Effector memory CD4-positive, alpha-beta T cell (primary cell): ENCODE results near the gene PARD3B.
"Not testable (repeated sequence)": the region's sequence is repeated elsewhere in the genome, so short reads cannot be mapped to it uniquely, and the experiment has no call there.

Experiments
- DNase-seq, 3 donors: peaks; one replicate each; pipeline ENCODE4 v3.0.0-alpha.2; 2020
- H3K27ac ChIP-seq: 2 replicates; pipeline ENCODE4 v1.7.0; 2013; ENCODE audit warnings: mild to moderate bottlenecking, low read length, moderate library complexity; ENCODE audit not compliant: insufficient read depth, poor library complexity, severe bottlenecking
- H3K27me3 ChIP-seq: replicated peaks from 2 replicates; pipeline ENCODE4 v1.7.0; 2013; ENCODE audit warnings: mild to moderate bottlenecking, low read length; ENCODE audit not compliant: insufficient read depth, control insufficient read depth, poor library complexity, severe bottlenecking
- H3K36me3 ChIP-seq: 2 replicates; pipeline ENCODE4 v1.7.0; 2013; ENCODE audit warnings: mild to moderate bottlenecking, low read length, moderate library complexity; ENCODE audit not compliant: control insufficient read depth, insufficient read depth
- H3K4me1 ChIP-seq: 2 replicates; pipeline ENCODE4 v1.7.0; 2013; ENCODE audit warnings: low read length, mild to moderate bottlenecking; ENCODE audit not compliant: control insufficient read depth, insufficient read depth, poor library complexity, severe bottlenecking
- H3K4me3 ChIP-seq: 2 replicates; pipeline ENCODE4 v1.7.0; 2013; ENCODE audit warnings: low read length, low read depth, mild to moderate bottlenecking; ENCODE audit not compliant: insufficient read depth, poor library complexity, severe bottlenecking
- H3K9me3 ChIP-seq: 2 replicates; pipeline ENCODE4 v1.7.0; 2013; ENCODE audit warnings: mild to moderate bottlenecking, low read length, moderate library complexity; ENCODE audit not compliant: control insufficient read depth

The PARD3B gene

DNA sequence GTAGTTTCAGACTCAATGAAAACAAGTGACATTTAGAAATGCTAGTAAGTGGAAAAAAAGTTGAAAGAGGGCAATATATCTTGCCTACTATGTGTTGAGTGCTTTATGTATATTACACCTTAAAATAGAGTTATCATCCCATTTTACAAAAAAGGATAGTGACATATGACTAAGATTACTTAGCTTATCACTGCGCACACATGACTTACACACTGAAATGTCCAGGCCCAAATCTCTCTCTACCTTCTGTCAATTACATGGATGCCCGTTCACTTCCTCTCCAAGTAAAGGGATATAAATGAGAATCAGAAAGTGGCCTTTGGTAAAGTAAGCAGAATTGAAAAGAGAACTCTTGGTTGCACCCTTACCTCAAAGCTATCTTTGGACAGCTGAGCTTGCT is 3.6 kb upstream of the PARD3B start:
- no peaks in the 10 kb centered on the region for H3K9me3 ChIP-seq
- no peaks in the 10 kb centered on the region for H3K4me1 ChIP-seq
- no peaks in the 10 kb centered on the region for H3K27me3 ChIP-seq
- H3K27ac ChIP-seq = no peak overlapping the region
- H3K36me3 ChIP-seq = no peaks in the 10 kb centered on the region
- H3K4me3 ChIP-seq = no peak overlapping the region
- DNase-seq = no peak

DNA sequence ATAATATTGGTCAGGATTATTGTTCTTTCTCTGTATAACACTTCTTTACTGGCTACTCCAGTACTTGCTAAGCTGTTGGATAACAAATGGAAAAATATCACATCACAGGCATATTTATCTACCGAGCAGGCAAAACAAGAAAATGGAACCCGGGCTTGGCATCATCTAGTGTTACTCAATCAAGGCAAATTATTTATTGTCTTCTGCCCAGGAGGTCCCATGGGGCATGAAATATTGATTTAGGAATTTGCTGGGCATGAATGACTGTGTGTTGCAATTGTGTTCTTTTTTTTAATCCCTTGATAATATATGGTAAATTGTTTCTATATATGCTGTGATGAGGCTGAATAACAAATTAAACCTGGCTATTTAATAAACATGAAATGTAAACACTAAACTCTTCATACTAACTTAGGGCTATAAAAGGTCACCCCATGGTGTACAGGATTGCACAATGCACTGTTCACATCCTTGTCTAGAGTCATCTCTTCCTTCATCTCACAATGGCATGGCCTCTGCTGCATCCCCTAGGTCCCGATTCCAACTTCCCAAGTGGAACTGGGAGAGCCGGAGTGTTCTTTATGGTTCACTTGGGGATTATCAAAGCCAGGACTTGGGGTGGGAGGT is 2.2 kb upstream of the PARD3B start:
- DNase-seq = no peak
- Histone ChIP-seq H3K27me3 (no peaks in the 10 kb centered on the region), H3K4me1 (no peaks in the 10 kb centered on the region), H3K36me3 (no peaks in the 10 kb centered on the region), H3K9me3 (no peaks in the 10 kb centered on the region), H3K27ac (no peak overlapping the region), H3K4me3 (no peak overlapping the region)

DNA sequence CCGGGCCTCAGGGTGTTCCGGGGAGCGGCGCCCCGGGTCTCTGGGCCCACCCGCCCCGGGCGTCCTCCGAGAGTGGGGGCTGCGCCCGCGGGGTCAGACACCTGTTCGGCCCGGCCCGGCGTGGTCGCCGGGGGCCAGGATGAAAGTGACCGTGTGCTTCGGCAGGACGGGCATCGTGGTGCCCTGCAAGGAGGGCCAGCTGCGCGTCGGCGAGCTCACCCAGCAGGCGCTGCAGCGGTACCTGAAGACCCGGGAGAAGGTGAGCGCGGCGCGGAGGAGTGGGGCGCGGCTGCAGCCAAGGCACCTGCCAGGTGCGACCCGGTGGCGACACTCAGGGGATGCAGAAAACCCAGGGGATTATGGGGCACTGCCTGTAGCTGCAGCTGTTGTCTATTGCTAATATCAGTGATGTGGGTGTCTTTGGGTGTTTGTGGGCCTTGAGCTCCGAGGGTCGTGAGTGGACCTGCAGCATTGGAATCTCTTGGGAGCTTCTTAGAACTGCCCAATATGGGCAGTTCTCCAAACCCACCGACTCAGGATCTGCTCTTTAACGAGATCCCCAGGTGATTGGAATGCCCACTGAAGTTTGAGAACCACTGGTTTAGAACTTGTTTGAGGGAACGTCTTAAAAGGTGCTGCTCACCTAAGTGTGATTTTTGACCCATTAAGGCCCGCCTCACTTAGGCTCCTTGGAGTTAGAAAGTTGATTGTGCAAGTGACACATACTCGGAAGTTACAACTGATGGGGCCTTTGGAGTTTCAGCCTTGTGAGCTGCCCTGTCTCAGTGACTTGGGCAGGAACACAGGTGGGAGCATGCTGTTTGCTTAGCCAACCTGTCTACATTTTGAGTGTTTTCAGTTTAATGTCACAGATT is 823 bp downstream of the PARD3B start:
- no peaks in the 10 kb centered on the region for H3K4me1 ChIP-seq
- H3K27me3 ChIP-seq = no peaks in the 10 kb centered on the region
- H3K9me3 ChIP-seq = no peaks in the 10 kb centered on the region
- H3K4me3 ChIP-seq = peak overlapping the region; percentile 56
- no peak for DNase-seq
- no peak overlapping the region for H3K27ac ChIP-seq
- H3K36me3 ChIP-seq = no peaks in the 10 kb centered on the region

DNA sequence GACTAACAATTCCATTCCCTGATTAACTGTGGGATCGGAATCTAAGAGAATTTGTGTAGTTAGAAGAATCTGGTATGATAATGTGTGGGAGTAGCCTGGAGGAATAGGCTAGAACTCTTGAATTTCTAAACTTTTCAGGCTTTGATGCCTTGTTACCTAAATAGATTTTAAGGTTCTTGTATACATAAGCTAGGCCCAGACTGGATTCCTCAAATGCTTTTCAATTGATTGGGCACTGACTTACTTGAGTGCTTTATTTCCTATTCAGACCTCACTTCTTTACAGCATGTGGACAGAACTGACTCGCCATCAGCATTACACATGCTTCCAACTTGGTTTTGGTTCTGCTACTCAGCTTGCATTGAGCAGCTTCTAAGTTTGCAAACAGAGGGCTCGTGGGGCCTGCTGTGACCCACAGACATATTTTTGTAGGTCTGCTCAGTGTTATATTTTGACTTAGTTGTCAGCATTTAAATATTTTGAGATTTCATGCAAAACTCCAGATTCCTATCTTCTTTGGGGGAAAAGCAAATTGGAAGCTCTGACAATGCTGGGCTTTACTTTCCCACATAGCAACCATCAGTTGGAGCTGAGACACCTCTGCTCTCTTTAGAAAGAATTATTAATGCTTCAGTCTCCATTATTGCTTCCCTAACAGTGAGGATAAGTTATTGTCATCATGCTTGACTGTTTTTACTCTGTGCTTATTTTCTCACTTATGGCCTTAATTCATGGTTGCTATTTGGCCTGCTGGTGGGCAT is 5.7 kb downstream of the PARD3B start:
- no peak overlapping the region for H3K4me3 ChIP-seq
- H3K27me3 ChIP-seq = no peaks in the 10 kb centered on the region
- no peak for DNase-seq
- H3K36me3 ChIP-seq = no peaks in the 10 kb centered on the region
- no peaks in the 10 kb centered on the region for H3K4me1 ChIP-seq
- no peak overlapping the region for H3K27ac ChIP-seq
- H3K9me3 ChIP-seq = no peaks in the 10 kb centered on the region

DNA sequence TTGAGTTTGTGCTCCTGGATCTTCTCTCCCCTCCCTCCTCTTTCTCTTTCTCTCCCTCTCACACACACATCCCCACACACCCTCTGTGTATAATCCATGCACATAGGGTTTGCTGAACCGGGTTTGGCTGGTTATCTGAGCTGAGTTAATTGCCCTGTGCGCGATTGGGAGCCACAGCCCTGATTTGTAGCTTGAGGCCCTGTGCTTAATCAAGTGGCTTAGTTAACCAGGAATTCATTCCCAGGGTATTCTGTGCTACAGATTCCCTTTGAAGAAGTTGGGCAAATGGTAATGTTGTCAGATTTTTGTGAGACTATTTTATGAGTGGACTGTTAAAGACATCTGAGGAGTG is 6.2 kb downstream of the PARD3B start:
- no peak for DNase-seq
- Histone ChIP-seq H3K36me3 (no peaks in the 10 kb centered on the region), H3K4me3 (no peak overlapping the region), H3K27ac (no peak overlapping the region), H3K4me1 (no peaks in the 10 kb centered on the region), H3K27me3 (no peaks in the 10 kb centered on the region), H3K9me3 (no peaks in the 10 kb centered on the region)

DNA sequence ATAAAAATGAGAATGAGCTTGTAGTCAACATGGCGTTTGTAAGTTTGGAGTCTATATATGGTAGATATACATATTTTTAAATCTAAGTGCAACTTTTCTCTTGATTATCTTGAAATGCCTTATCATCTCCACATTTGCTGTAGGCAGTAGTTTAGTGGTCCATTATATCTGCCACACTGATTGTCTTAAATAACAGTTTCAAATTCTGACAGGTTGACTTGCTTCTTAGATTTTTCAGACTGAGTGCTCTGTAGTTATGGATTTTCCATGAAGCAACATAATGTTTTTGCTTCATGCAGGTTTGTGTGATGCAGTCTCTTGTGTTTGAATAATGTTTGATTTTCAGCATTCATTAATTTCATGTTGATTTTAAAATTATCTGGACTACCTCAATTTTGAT is 12.3 kb downstream of the PARD3B start:
- H3K36me3 ChIP-seq = no peaks in the 10 kb centered on the region
- H3K9me3 ChIP-seq = no peaks in the 10 kb centered on the region
- no peaks in the 10 kb centered on the region for H3K4me1 ChIP-seq
- no peak overlapping the region for H3K4me3 ChIP-seq
- H3K27me3 ChIP-seq = no peaks in the 10 kb centered on the region
- H3K27ac ChIP-seq = no peak overlapping the region
- DNase-seq = no peak

DNA sequence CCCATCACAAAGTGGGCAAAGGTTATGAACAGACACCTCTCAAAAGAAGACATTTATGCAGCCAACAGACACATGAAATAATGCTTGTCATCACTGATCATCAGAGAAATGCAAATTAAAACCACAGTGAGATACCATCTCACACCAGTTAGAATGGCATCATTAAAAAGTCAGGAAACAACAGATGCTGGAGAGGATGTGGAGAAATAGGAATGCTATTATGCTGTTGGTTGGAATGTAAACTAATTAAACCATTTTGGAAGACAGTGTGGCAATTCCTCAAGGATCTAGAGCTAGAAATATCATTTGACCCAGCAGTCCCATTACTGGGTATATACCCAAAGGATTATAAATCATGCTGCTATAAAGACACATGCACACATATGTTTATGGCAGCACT is 14.1 kb downstream of the PARD3B start:
- not testable (repeated sequence) for H3K36me3 ChIP-seq, DNase-seq, H3K27ac ChIP-seq, H3K9me3 ChIP-seq, H3K4me1 ChIP-seq, H3K4me3 ChIP-seq, H3K27me3 ChIP-seq

DNA sequence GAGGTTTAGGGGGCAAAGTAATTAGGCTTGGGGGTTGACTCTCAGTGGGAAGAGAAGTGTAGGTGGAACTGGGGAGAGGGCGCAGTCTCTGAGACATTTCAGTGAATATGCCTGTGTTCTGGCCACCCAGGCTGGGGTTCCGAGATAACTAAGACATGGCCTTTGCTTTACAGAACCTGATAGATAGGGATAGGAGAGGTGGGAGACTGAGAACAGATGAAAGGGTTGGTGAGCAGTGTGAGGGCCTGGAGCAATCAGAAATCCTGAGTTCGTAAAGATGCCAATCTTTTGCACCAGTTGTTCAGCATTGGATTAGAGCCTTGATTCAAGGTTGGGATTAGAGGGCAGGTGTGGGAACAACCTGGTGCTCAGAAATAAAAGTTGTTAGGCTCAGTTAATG is 15.6 kb downstream of the PARD3B start:
- Histone ChIP-seq H3K36me3 (no peaks in the 10 kb centered on the region), H3K4me1 (no peaks in the 10 kb centered on the region), H3K4me3 (no peak overlapping the region), H3K9me3 (no peaks in the 10 kb centered on the region), H3K27ac (no peak overlapping the region), H3K27me3 (no peaks in the 10 kb centered on the region)
- DNase-seq = no peak

DNA sequence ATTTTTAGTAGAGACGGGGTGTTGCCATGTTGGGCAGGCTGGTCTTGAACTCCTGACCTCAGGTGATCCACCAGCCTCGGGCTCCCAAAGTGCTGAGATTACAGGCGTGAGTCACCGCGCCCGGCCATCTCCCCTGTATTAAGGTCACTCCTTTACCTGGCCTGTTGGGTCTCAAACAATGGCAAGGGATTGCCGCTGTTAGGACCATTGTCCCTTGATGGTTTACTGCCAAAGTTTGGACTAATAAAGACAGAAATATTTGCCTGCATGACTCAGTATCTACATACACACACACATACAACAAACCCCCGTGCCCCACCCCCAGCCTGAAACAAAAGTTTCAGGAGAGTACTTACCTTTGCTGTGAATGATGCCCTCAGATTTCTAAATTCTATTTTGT is 16.5 kb downstream of the PARD3B start:
- Histone ChIP-seq H3K4me1 (no peaks in the 10 kb centered on the region), H3K9me3 (no peaks in the 10 kb centered on the region), H3K36me3 (no peaks in the 10 kb centered on the region), H3K4me3 (no peak overlapping the region), H3K27ac (no peak overlapping the region), H3K27me3 (no peaks in the 10 kb centered on the region)
- DNase-seq = no peak

DNA sequence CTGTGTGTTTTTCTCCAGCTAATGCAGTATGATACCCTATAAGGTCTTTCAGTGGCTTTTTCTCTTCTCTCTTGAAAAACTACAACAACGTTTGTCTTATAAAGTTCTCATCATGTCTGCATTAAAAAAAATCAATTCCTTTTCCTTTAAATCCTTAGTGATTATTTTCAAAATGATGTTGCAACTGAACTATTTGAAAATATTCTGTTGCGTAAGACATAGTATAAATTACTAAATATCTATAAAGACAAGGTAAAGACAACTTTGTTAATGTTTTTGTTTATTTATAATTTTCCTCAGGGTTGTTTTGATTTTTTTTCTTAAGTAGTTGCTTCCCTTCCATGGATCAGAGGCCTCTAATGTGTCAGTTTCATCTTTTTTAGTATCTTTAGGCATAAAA is 21.2 kb downstream of the PARD3B start:
- Histone ChIP-seq H3K36me3 (no peaks in the 10 kb centered on the region), H3K27me3 (no peaks in the 10 kb centered on the region), H3K9me3 (no peaks in the 10 kb centered on the region), H3K4me1 (no peaks in the 10 kb centered on the region), H3K4me3 (no peak overlapping the region), H3K27ac (no peak overlapping the region)
- no peak for DNase-seq
